ENCODE results near the gene TRIM10.
A peak's percentile ranks its signal among the peaks of the same experiment; 100 is the strongest.
"Not testable (repeated sequence)": the region's sequence is repeated elsewhere in the genome, so short reads cannot be mapped to it uniquely, and the experiment has no call there.

The TRIM10 gene

GRCh38 chr6:30171677-30172471, 10.9 kb upstream of the TRIM10 start:
- DNase-seq = peak; percentile 66

- peak; percentile 77 for DNase-seq
These were observed 8.9 kb upstream of the TRIM10 start for GRCh38 chr6:30169658-30170614.

- DNase-seq = peak; percentile 75
These were observed 7.7 kb upstream of the TRIM10 start for GRCh38 chr6:30168741-30169140.

- DNase-seq = no peak
These were observed 6.1 kb upstream of the TRIM10 start for GRCh38 chr6:30167101-30167500.

GRCh38 chr6:30165238-30165637, 4.2 kb upstream of the TRIM10 start:
- not testable (repeated sequence) for DNase-seq

GRCh38 chr6:30164714-30165113, 3.7 kb upstream of the TRIM10 start:
- no peak for DNase-seq

GRCh38 chr6:30163918-30164654, 3.1 kb upstream of the TRIM10 start:
- no peak for DNase-seq

- no peak for DNase-seq
These were observed 2.3 kb upstream of the TRIM10 start, which contains the start of gene TRIM15 for GRCh38 chr6:30163090-30163917. TRIM15 (plus strand) TSS chr6:30163546; CDS start chr6:30163685, 139 bp downstream.

GRCh38 chr6:30162265-30163089, 1.5 kb upstream of the TRIM10 start:
- DNase-seq = no peak

- no peak for DNase-seq
These were observed 815 bp downstream of the TRIM10 start for GRCh38 chr6:30160008-30160784.

- no peak for DNase-seq
These were observed 2.5 kb downstream of the TRIM10 start for GRCh38 chr6:30158475-30159040.

- DNase-seq = no peak
These were observed 3.0 kb downstream of the TRIM10 start for GRCh38 chr6:30157999-30158398.

- no peak for DNase-seq
These were observed 3.4 kb downstream of the TRIM10 start for GRCh38 chr6:30157581-30157980.

GRCh38 chr6:30156774-30157173, 4.2 kb downstream of the TRIM10 start:
- no peak for DNase-seq

- peak; percentile 44 for DNase-seq
These were observed 4.8 kb downstream of the TRIM10 start for GRCh38 chr6:30156262-30156599.

GRCh38 chr6:30155520-30156261, 5.3 kb downstream of the TRIM10 start:
- DNase-seq = no peak

- no peak for DNase-seq
These were observed 6.1 kb downstream of the TRIM10 start for GRCh38 chr6:30154709-30155519.

- DNase-seq = no peak
These were observed 7.0 kb downstream of the TRIM10 start for GRCh38 chr6:30154061-30154460.

All from hematopoietic multipotent progenitor cell treated with erythropoietin and hydrocortisone succinate and interleukin-3 and kit ligand, for 8 days (in vitro differentiated cells).